Epithelial cell of esophagus (primary cell): ENCODE measurements around the gene GALNT13.

Source experiments
- DNase-seq: peaks from one replicate; pipeline ENCODE4 v3.0.0; 2010; ENCODE audit warnings: low read depth
- H3K4me3 ChIP-seq: 2 replicates; pipeline ENCODE4 v1.5.1; 2011; ENCODE audit warnings: mild to moderate bottlenecking, low read length, control low read depth
- TF ChIP-seq, protein P1 (sequence below): IDR thresholded peaks from 2 replicates; pipeline ENCODE4 v1.5.1; 2011; ENCODE audit warnings: low read depth, mild to moderate bottlenecking, low read length, control low read depth, inconsistent platforms; ENCODE audit not compliant: insufficient read depth; ENCODE audit errors: missing control alignments

The GALNT13 gene

DNA sequence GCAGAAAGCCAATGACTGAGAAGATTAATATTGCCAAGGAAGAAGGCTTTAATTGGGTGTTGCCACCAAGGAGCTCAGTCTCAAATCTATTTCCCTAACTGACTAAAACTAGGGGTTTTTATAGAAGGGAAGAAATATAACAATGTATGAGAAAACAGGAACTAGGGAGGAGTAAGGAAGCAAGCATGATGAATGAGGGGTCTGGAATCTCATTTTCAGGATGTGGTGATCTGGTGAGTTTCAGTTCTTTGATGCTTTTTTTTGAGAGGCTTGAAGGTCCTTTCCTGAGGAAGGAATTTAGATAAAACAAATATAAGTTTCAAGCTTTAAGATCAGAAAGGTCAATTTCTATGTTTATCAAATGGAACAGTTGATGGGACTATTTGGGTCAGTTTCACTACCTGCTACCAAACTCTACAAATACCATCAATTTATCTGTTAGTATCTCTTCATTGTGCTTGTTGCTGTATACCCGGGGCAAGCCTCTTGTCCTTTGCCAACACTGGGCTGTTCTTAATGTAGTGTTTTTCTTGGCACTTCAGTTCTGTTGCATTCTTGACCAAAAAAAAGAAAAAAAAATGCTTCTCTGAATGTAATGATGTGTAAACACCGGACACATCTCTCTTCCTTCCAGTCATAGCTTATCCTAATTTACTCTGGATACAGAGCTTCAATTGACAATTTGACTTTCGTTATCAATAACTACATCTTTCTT, 357.0 kb downstream of the GALNT13 start:
- no peak overlapping the region for H3K4me3 ChIP-seq
- TF ChIP-seq, protein P1, sequence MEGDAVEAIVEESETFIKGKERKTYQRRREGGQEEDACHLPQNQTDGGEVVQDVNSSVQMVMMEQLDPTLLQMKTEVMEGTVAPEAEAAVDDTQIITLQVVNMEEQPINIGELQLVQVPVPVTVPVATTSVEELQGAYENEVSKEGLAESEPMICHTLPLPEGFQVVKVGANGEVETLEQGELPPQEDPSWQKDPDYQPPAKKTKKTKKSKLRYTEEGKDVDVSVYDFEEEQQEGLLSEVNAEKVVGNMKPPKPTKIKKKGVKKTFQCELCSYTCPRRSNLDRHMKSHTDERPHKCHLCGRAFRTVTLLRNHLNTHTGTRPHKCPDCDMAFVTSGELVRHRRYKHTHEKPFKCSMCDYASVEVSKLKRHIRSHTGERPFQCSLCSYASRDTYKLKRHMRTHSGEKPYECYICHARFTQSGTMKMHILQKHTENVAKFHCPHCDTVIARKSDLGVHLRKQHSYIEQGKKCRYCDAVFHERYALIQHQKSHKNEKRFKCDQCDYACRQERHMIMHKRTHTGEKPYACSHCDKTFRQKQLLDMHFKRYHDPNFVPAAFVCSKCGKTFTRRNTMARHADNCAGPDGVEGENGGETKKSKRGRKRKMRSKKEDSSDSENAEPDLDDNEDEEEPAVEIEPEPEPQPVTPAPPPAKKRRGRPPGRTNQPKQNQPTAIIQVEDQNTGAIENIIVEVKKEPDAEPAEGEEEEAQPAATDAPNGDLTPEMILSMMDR: no peak
- DNase-seq: no peak

DNA sequence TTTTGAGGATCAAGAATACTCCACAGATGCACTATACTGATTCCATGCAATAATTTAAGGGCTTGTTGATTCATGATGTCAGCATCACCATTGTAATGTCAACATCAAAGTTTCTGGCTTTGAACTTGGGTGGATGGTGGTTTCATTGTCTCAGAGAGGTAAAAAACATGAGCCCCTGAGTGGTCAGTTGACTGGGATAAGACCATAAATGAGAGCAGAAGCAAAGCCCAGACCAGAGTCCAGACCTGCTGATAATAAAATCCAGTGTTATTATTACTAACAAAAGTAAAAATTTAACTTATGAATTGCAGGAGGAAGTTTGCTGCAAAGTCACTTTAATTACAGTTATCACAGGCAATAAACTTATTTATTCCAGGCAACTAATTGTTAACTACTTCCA, 358.2 kb downstream of the GALNT13 start:
- no peak overlapping the region for H3K4me3 ChIP-seq
- DNase-seq: no peak
- TF ChIP-seq, protein P1: no peak

DNA sequence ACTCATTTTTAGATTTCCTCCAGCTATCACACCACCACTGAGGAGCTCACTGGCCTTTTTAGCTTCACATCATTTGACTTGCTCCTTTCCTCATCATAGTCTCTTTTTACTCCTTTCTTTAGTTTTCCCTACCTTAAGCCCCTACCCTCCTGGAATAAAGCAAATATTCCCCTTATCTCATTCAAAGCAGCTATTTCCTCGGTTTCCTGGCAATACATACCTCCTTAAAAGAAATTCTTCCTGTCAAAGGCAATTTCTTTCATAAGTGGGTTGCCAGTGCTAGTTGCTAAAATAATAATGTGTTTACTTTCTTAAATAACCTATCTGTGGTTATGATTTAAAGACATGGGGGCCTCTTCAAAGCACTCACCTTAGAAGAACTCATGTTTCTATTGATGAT, 359.3 kb downstream of the GALNT13 start:
- no peak for DNase-seq
- H3K4me3 ChIP-seq: no peak overlapping the region
- TF ChIP-seq, protein P1: no peak

DNA sequence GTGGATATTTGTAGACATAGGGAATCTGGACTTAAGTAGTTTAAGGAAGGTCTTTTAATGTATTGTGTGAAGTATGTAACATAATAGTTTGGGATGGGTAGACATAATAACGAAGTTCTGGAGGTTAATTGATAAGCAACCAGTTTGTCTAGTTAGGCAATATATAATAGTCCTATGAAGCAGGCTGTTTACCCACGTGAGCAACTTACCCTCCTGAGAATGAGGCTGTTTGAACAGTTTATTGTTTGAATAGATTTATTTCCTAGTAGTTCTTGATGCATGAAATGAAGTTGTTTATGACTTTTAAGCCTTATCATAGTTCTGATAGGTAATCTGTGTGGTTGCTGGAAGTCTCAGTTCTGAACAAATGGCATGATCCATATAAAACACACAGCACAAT, 361.5 kb downstream of the GALNT13 start:
- no peak overlapping the region for H3K4me3 ChIP-seq
- TF ChIP-seq, protein P1: no peak
- no peak for DNase-seq

DNA sequence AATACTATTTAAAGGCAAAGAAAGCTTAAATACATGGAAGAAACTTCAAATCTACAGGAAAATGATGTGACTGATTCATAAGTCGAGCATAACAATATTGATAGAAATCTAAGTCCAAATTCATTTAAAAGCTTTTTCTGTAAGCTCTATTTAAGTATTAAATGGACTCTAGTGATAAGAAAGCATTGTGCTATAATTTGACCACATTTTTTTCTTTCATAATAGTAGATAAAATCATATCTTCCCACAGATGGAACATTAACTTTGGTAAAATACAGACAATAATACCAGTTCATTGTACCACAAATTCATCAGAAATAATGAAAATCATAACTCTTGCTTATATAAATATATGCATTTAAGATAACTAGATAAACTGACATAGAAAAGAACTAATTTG, 366.5 kb downstream of the GALNT13 start:
- TF ChIP-seq, protein P1: no peak
- no peak overlapping the region for H3K4me3 ChIP-seq
- no peak for DNase-seq

DNA sequence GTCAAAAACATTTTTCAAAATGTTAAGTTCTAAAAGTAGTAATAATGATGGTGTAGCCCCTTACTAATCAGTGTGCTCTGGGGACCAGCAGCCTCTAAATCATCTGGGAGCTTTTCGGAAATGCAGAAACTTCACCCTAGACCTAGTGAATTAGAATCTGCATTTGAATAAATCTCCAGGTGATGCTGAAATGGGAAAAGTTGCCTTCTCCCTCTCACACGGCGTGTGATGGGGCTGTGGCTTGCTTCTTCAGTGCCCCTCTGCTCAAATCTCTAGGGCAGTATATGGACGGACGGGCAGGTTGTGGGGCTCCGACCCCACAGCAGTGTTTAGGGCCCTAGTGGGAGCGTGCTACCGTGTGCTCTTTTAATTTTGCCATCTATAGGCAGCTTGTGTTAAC, 368.6 kb downstream of the GALNT13 start:
- DNase-seq: no peak
- TF ChIP-seq, protein P1: no peak
- no peak overlapping the region for H3K4me3 ChIP-seq

DNA sequence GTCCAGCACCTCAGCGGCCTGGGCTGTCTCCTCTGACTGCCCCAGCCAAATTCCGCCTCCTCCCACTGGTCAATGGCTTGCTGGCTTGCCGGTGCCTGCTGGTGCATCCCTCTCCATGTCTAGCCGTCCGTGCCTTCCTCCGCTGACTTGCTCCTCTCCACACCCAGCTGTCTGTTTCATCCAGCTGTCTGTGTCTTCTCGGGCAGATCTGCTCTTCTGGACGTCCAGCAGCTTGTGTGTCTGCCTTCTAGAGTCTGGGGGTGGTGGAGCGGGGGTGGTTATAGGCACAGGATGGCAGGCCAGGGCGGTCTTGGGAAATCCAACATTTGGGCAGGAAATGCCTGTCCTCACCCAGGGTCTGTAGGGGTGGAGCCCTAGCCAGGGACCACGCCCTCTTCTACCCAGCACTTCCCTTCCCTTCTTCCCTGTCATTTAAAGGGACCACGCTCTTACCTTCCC, 369.2 kb downstream of the GALNT13 start:
- DNase-seq: no peak
- TF ChIP-seq, protein P1: no peak
- no peak overlapping the region for H3K4me3 ChIP-seq
